ENCODE measurements around the gene IL17RE. TPM values are rescaled to one million over a fixed set of nuclear protein-coding genes. Genes with fewer than 3 reads are reported as not detected.

Gene IL17RE
- total and polyA plus RNA-seq, 2 of the 13 experiments (the other 11 are each of a cell fraction or from before 2014, with no cell fraction given): 14.5 to 24.1 TPM

DNA sequence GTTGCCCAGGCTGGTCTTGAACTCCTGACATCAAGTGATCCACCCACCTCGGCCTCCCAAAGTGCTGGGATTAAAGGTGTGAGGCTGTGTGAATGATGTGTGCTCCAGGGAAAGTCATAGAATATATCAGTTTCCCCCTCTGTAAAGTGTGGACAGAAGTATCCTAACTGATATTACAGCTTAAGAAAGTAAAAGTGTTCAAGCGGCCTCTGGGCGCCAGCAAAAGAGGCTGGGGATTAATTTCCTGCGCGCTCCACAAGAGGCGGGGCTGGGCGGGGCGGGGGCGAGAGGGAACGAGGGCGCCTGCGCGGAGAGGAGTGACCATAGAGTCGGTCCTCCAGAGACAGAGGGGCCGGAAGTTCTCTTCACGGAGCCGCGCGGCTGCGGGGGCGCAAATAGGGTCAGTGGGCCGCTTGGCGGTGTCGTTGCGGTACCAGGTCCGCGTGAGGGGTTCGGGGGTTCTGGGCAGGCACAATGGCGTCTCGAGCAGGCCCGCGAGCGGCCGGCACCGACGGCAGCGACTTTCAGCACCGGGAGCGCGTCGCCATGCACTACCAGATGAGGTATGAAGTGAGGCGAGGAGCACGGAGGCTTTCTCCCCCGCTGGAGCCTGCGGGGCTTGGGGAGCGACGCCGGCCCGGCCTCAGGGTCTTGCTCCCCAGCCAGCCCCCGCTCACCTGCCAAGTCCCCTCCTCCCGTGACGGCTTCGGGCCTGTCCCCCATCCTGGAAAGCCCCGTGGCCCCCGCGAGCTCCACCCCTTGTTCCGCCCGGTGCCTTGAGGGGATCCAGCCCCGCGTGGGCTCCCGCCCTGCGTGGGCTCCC is 12.2 kb upstream of the IL17RE start, which contains the start of gene JAGN1 (continued):
- TF ChIP-seq, protein P1, sequence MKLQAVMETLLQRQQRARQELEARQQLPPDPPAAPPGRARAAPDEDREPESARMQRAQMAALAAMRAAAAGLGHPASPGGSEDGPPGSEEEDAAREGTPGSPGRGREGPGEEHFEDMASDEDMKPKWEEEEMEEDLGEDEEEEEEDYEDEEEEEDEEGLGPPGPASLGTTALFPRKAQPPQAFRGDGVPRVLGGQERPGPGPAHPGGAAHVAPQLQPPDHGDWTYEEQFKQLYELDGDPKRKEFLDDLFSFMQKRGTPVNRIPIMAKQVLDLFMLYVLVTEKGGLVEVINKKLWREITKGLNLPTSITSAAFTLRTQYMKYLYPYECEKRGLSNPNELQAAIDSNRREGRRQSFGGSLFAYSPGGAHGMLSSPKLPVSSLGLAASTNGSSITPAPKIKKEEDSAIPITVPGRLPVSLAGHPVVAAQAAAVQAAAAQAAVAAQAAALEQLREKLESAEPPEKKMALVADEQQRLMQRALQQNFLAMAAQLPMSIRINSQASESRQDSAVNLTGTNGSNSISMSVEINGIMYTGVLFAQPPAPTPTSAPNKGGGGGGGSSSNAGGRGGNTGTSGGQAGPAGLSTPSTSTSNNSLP (IDR thresholded peaks at IDR 0.05; ENCODE audit: low read depth, low read length): no peak
- peak; percentile 51 for TF ChIP-seq HDAC2 (CRISPR knock-in tag; IDR thresholded peaks at IDR 0.05)
- TF ChIP-seq GABPB1 (CRISPR knock-in tag; IDR thresholded peaks at IDR 0.05): peak; percentile 98
- TF ChIP-seq ZNF670 (CRISPR knock-in tag; IDR thresholded peaks at IDR 0.05; ENCODE audit: borderline replicate concordance): peak; percentile 85; the same call in 1 of the 2 replicates
- TF ChIP-seq GPN1 (CRISPR knock-in tag; IDR thresholded peaks at IDR 0.05; ENCODE audit: borderline replicate concordance): no peak; the same call in 1 of the 2 replicates
- TF ChIP-seq MBD4 (IDR thresholded peaks at IDR 0.05; ENCODE audit: borderline replicate concordance, low read length): no peak
- peak; percentile 74; the same call in 1 of the 2 replicates for TF ChIP-seq AKAP8 (CRISPR knock-in tag; IDR thresholded peaks at IDR 0.05)
- TF ChIP-seq TP53 (CRISPR knock-in tag; conservative IDR thresholded peaks at IDR 0.05): peak; percentile 53; the same call in 1 of the 2 replicates
- peak; percentile 74 for TF ChIP-seq RXRB (CRISPR knock-in tag; IDR thresholded peaks at IDR 0.05; ENCODE audit: borderline replicate concordance)
- TF ChIP-seq, protein P2, sequence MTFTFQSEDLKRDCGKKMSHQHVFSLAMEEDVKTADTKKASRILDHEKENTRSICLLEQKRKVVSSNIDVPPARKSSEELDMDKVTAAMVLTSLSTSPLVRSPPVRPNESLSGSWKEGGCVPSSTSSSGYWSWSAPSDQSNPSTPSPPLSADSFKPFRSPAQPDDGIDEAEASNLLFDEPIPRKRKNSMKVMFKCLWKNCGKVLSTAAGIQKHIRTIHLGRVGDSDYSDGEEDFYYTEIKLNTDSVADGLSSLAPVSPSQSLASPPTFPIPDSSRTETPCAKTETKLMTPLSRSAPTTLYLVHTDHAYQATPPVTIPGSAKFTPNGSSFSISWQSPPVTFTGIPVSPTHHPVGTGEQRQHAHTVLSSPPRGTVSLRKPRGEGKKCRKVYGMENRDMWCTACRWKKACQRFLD (CRISPR knock-in tag; IDR thresholded peaks at IDR 0.05; ENCODE audit: borderline replicate concordance): peak; percentile 95
- TF ChIP-seq ZNF232 (CRISPR knock-in tag; IDR thresholded peaks at IDR 0.05; ENCODE audit: borderline replicate concordance): peak; percentile 66
- TF ChIP-seq ZFY (CRISPR knock-in tag; IDR thresholded peaks at IDR 0.05): peak; percentile 97
- no peak for TF ChIP-seq FOXA1 (IDR thresholded peaks at IDR 0.05)
- TF ChIP-seq FOXA1 (CRISPR knock-in tag; IDR thresholded peaks at IDR 0.05): no peak
- TF ChIP-seq, protein P3, sequence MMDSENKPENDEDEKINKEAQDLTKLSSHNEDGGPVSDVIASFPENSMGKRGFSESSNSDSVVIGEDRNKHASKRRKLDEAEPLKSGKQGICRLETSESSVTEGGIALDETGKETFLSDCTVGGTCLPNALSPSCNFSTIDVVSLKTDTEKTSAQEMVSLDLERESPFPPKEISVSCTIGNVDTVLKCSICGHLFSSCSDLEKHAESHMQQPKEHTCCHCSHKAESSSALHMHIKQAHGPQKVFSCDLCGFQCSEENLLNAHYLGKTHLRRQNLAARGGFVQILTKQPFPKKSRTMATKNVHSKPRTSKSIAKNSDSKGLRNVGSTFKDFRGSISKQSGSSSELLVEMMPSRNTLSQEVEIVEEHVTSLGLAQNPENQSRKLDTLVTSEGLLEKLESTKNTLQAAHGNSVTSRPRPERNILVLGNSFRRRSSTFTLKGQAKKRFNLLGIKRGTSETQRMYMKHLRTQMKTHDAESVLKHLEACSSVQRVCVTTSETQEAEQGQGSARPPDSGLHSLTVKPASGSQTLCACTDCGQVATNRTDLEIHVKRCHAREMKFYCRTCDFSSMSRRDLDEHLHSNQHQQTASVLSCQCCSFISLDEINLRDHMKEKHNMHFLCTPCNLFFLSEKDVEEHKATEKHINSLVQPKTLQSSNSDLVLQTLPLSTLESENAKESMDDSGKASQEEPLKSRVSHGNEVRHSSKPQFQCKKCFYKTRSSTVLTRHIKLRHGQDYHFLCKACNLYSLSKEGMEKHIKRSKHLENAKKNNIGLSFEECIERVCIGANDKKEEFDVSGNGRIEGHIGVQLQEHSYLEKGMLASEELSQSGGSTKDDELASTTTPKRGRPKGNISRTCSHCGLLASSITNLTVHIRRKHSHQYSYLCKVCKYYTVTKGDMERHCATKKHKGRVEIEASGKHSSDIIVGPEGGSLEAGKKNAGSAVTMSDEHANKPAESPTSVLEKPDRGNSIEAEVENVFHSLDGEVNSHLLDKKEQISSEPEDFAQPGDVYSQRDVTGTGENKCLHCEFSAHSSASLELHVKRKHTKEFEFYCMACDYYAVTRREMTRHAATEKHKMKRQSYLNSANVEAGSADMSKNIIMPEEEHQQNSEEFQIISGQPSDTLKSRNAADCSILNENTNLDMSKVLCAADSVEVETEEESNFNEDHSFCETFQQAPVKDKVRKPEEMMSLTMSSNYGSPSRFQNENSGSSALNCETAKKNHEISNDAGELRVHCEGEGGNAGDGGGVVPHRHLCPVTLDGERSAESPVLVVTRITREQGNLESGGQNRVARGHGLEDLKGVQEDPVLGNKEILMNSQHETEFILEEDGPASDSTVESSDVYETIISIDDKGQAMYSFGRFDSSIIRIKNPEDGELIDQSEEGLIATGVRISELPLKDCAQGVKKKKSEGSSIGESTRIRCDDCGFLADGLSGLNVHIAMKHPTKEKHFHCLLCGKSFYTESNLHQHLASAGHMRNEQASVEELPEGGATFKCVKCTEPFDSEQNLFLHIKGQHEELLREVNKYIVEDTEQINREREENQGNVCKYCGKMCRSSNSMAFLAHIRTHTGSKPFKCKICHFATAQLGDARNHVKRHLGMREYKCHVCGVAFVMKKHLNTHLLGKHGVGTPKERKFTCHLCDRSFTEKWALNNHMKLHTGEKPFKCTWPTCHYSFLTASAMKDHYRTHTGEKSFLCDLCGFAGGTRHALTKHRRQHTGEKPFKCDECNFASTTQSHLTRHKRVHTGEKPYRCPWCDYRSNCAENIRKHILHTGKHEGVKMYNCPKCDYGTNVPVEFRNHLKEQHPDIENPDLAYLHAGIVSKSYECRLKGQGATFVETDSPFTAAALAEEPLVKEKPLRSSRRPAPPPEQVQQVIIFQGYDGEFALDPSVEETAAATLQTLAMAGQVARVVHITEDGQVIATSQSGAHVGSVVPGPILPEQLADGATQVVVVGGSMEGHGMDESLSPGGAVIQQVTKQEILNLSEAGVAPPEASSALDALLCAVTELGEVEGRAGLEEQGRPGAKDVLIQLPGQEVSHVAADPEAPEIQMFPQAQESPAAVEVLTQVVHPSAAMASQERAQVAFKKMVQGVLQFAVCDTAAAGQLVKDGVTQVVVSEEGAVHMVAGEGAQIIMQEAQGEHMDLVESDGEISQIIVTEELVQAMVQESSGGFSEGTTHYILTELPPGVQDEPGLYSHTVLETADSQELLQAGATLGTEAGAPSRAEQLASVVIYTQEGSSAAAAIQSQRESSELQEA (CRISPR knock-in tag; IDR thresholded peaks at IDR 0.05; ENCODE audit: not compliant biosample characterization): peak; percentile 58
- TF ChIP-seq KAT8 (CRISPR knock-in tag; IDR thresholded peaks at IDR 0.05): peak; percentile 94
- TF ChIP-seq PCBP1 (IDR thresholded peaks at IDR 0.05; ENCODE audit: borderline replicate concordance, low read depth, low read length): 0 out of 2 replicates have a peak, but pooled peaks have one; percentile 25
- TF ChIP-seq BCL6 (CRISPR knock-in tag; IDR thresholded peaks at IDR 0.05): peak; percentile 10; the same call in 1 of the 2 replicates
- no peak for TF ChIP-seq ZNF678 (CRISPR knock-in tag; IDR thresholded peaks at IDR 0.05)

Measured in HepG2 (cell line).